ENCODE measurements around the gene CAMKK1. TPM values are rescaled to one million over a fixed set of nuclear protein-coding genes. Genes with fewer than 3 reads are reported as not detected.
A peak's percentile ranks its signal among the peaks of the same experiment; 100 is the strongest.

The CAMKK1 gene
- total and polyA plus RNA-seq, 2 donors from 2014 or later, result 2.6 to 6.0 TPM

DNA sequence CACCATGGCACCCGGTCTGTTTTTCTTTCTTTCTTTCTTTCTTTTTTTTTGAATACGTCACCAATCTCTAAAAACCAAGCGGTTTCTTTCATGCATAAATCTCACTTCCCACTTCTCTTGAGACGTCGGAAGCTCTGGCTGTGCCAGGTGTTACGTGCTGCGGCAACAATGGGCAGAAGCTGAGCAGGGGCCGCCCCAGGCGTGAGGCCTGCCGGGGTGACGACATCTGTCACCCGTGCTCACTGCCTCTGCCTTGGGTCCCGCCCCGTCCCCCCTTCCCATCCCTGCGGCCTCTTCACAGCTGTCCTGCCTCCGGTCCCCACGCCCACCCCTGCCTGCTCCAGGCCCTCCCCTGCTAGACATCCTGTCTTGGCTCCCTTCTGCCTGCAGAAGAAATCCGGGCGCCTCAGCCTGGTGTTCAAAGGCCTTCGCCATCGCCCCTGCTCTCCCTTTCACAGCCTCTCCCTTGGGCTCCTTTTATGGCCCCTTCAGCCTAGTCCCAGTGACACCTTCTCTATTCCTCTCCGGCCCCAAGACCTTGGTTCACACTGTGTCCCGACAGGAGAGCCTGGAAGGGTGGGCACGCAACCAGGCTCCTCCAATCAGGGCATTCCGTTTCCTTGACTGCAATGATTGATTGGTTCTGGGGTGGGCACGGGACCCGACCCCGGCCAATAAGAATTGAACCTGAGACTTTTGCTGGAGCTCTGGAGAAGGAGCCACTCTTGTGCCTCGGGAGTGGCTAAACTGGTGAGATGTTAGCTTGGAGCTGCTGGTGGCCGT is 18.6 kb upstream of the CAMKK1 start:
- intact Hi-C loops (cut with DNase I), result no loop called here
- DNase-seq, result peak in 4 of 5 donors; percentile 62 to 85 (median 75)
- H3K27me3 ChIP-seq (ENCODE audit: control insufficient read depth, insufficient read depth, low read length), result no peaks in the 10 kb centered on the region
- no peaks in the 10 kb centered on the region for H3K36me3 ChIP-seq (ENCODE audit: control insufficient read depth in 2 of 3, insufficient read depth in 3 of 3, low read length in 3 of 3)
- no peak overlapping the region for H3K27ac ChIP-seq (ENCODE audit: low read depth in 2 of 2, low read length in 2 of 2)
- H3K4me1 ChIP-seq (ENCODE audit: control insufficient read depth in 2 of 3, insufficient read depth in 2 of 3, low read depth in 1 of 3, low read length in 3 of 3), result peaks cover 0 to 5% (median 0%) of the 10 kb centered on the region in 3 donors
- TF ChIP-seq, protein P1, sequence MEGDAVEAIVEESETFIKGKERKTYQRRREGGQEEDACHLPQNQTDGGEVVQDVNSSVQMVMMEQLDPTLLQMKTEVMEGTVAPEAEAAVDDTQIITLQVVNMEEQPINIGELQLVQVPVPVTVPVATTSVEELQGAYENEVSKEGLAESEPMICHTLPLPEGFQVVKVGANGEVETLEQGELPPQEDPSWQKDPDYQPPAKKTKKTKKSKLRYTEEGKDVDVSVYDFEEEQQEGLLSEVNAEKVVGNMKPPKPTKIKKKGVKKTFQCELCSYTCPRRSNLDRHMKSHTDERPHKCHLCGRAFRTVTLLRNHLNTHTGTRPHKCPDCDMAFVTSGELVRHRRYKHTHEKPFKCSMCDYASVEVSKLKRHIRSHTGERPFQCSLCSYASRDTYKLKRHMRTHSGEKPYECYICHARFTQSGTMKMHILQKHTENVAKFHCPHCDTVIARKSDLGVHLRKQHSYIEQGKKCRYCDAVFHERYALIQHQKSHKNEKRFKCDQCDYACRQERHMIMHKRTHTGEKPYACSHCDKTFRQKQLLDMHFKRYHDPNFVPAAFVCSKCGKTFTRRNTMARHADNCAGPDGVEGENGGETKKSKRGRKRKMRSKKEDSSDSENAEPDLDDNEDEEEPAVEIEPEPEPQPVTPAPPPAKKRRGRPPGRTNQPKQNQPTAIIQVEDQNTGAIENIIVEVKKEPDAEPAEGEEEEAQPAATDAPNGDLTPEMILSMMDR (IDR thresholded peaks at IDR 0.05; ENCODE audit: borderline replicate concordance, extremely low read depth, insufficient read depth), result no peak
- no peak overlapping the region for H3K9ac ChIP-seq (ENCODE audit: low read length in 3 of 3)
- H3K9me3 ChIP-seq (ENCODE audit: control insufficient read depth in 2 of 3, insufficient read depth in 1 of 3, low read length in 3 of 3), result no peaks in the 10 kb centered on the region
- no peak for FAIRE-seq
- H3K4me3 ChIP-seq (ENCODE audit: low read length in 3 of 3), result no peak overlapping the region

DNA sequence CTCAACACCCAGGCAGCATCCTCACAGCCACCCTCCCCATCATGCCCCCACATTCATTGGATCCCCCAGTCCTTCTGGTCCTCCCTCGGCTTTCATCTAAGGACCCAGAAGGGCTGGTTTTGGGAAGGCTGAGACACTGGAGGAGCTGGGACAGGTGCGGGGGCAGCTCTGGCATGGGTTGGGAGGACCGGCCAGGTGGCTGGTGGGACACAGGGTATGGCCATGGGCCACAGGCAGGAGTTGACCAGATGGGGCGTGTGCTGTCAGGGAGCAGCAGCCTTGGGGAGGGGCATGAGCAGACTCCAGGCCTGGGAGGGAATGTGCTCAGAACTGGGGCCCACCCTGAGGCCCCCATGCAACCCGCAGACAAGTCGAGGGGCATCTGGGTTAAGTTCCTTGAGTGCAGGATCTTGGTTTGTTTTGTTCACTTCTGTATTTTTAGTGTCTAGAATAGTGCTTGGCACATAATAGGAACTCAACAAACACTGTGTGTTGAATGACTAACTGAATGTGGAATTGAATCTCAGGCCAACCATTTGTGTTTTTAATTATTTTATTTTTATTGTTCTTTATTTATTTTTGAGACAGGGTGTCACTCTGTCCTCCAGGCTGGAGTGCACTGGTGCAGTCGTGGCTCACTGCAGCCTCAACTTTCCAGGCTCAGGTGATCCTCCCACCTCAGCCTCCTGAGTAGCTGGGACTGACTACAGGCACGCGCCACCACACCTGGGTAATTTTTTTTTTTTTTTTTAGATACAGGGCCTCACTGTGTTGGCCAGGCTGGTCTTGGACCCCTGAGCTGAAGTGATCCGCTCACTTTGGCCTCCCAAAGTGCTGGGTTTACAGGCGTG is 17.8 kb upstream of the CAMKK1 start:
- Histone ChIP-seq H3K4me3 (ENCODE audit: low read length in 3 of 3) (no peak overlapping the region), H3K9ac (ENCODE audit: low read length in 3 of 3) (no peak overlapping the region), H3K36me3 (ENCODE audit: control insufficient read depth in 2 of 3, insufficient read depth in 3 of 3, low read length in 3 of 3) (no peaks in the 10 kb centered on the region), H3K27ac (ENCODE audit: low read depth in 2 of 2, low read length in 2 of 2) (no peak overlapping the region), H3K9me3 (ENCODE audit: control insufficient read depth in 2 of 3, insufficient read depth in 1 of 3, low read length in 3 of 3) (no peaks in the 10 kb centered on the region), H3K4me1 (ENCODE audit: control insufficient read depth in 2 of 3, insufficient read depth in 2 of 3, low read depth in 1 of 3, low read length in 3 of 3) (peaks cover 0 to 5% (median 0%) of the 10 kb centered on the region in 3 donors), H3K27me3 (ENCODE audit: control insufficient read depth, insufficient read depth, low read length) (no peaks in the 10 kb centered on the region)
- DNase-seq (no peak), FAIRE-seq (no peak)
- intact Hi-C loops (cut with DNase I), result no loop called here
- TF ChIP-seq, protein P1 (IDR thresholded peaks at IDR 0.05; ENCODE audit: borderline replicate concordance, extremely low read depth, insufficient read depth), result no peak

DNA sequence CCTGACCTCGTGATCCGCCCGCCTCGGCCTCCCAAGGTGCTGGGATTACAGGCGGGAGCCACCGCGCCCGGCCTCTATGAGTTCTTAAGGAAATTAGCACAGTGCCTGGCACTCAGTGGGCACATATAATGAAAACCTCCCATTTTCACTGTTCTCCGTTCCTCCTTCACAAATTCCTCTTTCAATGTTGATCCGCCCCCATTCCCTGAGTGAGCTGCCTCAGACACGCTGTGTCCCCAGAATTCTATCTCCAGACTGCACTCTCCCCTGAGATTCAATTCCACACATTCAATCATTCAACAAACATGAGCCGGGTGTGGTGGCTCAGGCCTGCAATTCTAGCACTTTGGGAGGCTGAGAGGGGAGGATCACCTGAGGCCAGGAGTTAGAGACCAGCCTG is 16.4 kb upstream of the CAMKK1 start:
- FAIRE-seq (no peak), DNase-seq (no peak)
- TF ChIP-seq, protein P1 (IDR thresholded peaks at IDR 0.05; ENCODE audit: borderline replicate concordance, extremely low read depth, insufficient read depth), result no peak
- intact Hi-C loops (cut with DNase I), result no loop called here
- no peak overlapping the region for H3K4me3 ChIP-seq (ENCODE audit: low read length in 3 of 3)
- H3K36me3 ChIP-seq (ENCODE audit: control insufficient read depth in 2 of 3, insufficient read depth in 3 of 3, low read length in 3 of 3), result no peaks in the 10 kb centered on the region
- H3K9ac ChIP-seq (ENCODE audit: low read length in 3 of 3), result no peak overlapping the region
- no peaks in the 10 kb centered on the region for H3K9me3 ChIP-seq (ENCODE audit: control insufficient read depth in 2 of 3, insufficient read depth in 1 of 3, low read length in 3 of 3)
- no peak overlapping the region for H3K27ac ChIP-seq (ENCODE audit: low read depth in 2 of 2, low read length in 2 of 2)
- no peaks in the 10 kb centered on the region for H3K27me3 ChIP-seq (ENCODE audit: control insufficient read depth, insufficient read depth, low read length)
- peaks cover 0 to 5% (median 0%) of the 10 kb centered on the region in 3 donors for H3K4me1 ChIP-seq (ENCODE audit: control insufficient read depth in 2 of 3, insufficient read depth in 2 of 3, low read depth in 1 of 3, low read length in 3 of 3)
